HUES64 (cell line): ENCODE results near the gene DCTN4. TPM values are rescaled to one million over a fixed set of nuclear protein-coding genes. Genes with fewer than 3 reads are reported as not detected.
A peak's percentile ranks its signal among the peaks of the same experiment; 100 is the strongest.
"Not testable (repeated sequence)": the region's sequence is repeated elsewhere in the genome, so short reads cannot be mapped to it uniquely, and the experiment has no call there.

Experiments
- H3K27ac ChIP-seq: 2 replicates; pipeline ENCODE4 v1.7.0; 2013; ENCODE audit warnings: low read depth, low read length, inconsistent platforms
- H3K27me3 ChIP-seq: 2 replicates; pipeline ENCODE4 v1.6.1; 2013; ENCODE audit warnings: mild to moderate bottlenecking, low read length; ENCODE audit not compliant: insufficient read depth
- H3K36me3 ChIP-seq: 2 replicates; pipeline ENCODE4 v1.6.1; 2013; ENCODE audit warnings: mild to moderate bottlenecking, low read length; ENCODE audit not compliant: insufficient read depth
- H3K4me1 ChIP-seq: 2 replicates; pipeline ENCODE4 v1.6.1; 2013; ENCODE audit warnings: mild to moderate bottlenecking, low read length, moderate library complexity; ENCODE audit not compliant: insufficient read depth
- H3K4me3 ChIP-seq: 2 replicates; pipeline ENCODE4 v1.5.1; 2013; ENCODE audit warnings: mild to moderate bottlenecking, low read length, moderate library complexity
- H3K9ac ChIP-seq: 2 replicates; pipeline ENCODE4 v1.6.1; 2013; ENCODE audit warnings: mild to moderate bottlenecking, low read depth, low read length
- H3K9me3 ChIP-seq: 2 replicates; pipeline ENCODE4 v1.6.1; 2013; ENCODE audit warnings: low read depth, low read length; ENCODE audit not compliant: insufficient read depth
- WGBS: fragments of 150-250, 120-280 bp; methylation state at CpG from one replicate; pipeline ENCODE4 v1.1.7; 2013; ENCODE audit warnings: missing lambda C conversion rate; 5-methylcytosine and 5-hydroxymethylcytosine counted together
- polyA plus RNA-seq, 2 experiments: library from polyadenylated mRNA; stranded (reverse); fragments of 50-300 nt; gene quantifications; one replicate each; pipeline ENCODE4 v1.2.3, GENCODE V29; 2013

DCTN4 gene
- 31.3 TPM for polyA plus RNA-seq (2013, experiment 1 of 2)
- polyA plus RNA-seq (2013, experiment 2 of 2): 32.8 TPM

DNA sequence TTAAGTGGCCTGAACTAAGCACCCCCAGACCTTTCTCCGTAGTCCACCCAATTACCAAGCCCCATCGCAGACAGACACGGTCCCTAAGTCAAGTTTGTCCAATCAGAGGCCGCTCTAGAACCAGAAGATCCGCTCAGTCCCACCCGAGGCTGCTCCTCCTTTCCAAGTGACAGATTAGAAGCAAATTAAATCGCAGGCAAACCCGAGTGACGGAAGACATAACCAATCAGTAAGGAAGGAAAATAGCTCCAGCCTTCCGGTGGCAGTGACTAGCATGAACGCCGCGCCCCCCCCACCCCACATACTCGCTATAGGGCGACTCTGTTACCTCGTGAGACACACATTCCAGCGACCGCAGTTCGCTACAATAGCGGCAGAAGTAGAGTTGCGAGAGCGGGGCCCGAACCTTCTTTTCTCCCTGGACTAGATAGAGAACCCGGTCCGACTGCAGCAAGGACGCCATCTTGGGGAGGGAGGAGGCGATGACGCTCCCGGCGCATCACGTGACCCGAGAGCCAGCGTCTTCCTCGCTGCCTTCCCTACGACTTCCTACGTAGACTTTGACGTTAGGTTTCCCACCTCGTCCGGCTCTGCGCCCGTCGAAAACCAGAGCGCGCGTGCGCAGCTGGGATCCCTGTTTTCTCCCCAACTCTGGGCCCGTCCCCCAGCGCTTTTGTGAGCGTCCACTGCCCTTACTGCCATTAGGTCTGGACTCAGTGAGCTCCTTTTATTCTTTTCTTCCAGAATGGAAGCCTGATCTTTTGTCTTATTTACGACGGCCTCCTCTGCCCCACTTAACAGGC lies at the start of gene DCTN4:
DCTN4 (minus strand) TSS at position 487 of the 803 bp plus-strand sequence; CDS start at position 463, 24 bp downstream.
- 2% methylated on average over 51 of the region's 51 CpGs for WGBS
- H3K4me1 ChIP-seq: peaks cover 5% of the 10 kb centered on the region
- peak within 1 kb of the TSS; percentile 94 for H3K27ac ChIP-seq
- H3K9me3 ChIP-seq: peaks cover 9% of the 10 kb centered on the region
- peaks cover 24% of the 10 kb centered on the region for H3K36me3 ChIP-seq
- H3K4me3 ChIP-seq: peak within 1 kb of the TSS; percentile 85
- peak within 1 kb of the TSS; percentile 88 for H3K9ac ChIP-seq
- H3K27me3 ChIP-seq: no peaks in the 10 kb centered on the region

DNA sequence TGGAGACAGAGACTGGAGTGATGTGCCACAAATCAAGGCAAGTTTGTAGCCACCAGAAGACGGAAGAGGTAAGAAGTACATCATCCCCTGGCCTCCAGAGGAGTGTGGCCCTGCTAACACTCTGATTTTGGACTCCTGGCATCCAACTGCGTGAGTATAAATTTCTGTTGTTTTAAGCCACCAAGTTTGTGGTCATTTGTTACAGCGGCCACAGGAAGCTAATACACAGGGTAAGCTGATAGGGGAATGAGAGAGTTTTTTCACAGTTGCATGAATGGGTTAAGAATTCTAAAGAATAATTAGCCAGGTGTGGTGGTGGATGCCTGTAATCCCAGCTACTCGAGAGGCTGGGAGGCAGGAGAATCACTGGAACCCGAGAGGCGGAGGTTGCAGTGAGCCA lies 45.6 kb upstream of the DCTN4 start:
- peaks cover 13% of the 10 kb centered on the region; the same call in 1 of the 2 replicates for H3K9me3 ChIP-seq
- H3K4me1 ChIP-seq: peaks cover 3% of the 10 kb centered on the region; the same call in 1 of the 2 replicates
- no peak overlapping the region for H3K9ac ChIP-seq
- no peaks in the 10 kb centered on the region for H3K36me3 ChIP-seq
- WGBS: 92% methylated on average over 6 of the region's 6 CpGs
- H3K4me3 ChIP-seq: no peak overlapping the region
- peaks cover 6% of the 10 kb centered on the region; the same call in 1 of the 2 replicates for H3K27me3 ChIP-seq
- no peak overlapping the region for H3K27ac ChIP-seq

DNA sequence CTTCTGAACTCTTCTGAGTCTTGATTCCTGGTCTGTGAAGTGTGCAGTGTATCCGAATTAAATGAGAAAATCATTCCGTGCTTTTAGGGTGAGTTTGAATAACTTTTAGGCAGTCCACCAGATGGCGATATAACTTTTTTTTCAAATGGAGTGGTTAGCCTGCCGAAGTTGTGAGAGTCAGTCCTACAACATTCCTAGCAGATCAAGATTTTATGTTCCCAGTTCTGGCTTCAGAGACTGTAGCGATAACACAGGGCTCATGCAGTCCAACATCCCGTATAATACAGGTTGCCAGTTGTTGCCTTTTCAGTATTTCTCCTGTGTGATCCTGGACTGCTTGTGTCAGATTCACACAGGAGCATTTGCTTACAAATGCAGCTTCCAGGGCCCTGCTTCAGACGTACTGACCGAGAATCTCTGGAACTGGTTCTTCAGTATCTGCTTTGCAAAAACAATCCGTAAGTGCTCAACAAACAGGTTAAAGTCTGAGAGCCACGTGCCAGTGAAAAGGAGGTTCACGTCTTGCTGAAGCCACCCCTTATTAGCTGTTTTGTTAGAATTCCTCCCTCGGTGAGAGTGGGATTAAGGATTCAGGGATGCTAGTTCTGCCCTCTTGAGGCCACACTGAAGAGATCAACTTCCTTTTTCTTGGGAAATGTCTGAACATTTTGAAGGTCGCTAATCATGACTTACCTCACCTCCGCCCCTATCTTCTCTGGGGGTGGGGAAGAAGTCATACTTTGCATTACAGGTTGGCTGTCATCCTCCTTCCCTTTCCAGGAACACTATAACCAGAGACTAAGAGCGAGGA lies 42.5 kb upstream of the DCTN4 start:
- H3K9me3 ChIP-seq: peaks cover 9% of the 10 kb centered on the region; the same call in 1 of the 2 replicates
- H3K9ac ChIP-seq: peak overlapping the region; percentile 61
- H3K4me1 ChIP-seq: peaks cover 3% of the 10 kb centered on the region; the same call in 1 of the 2 replicates
- H3K36me3 ChIP-seq: 0 out of 2 replicates have a peak, but pooled peaks cover 4% of the 10 kb centered on the region
- H3K4me3 ChIP-seq: peak overlapping the region; percentile 67
- no peaks in the 10 kb centered on the region for H3K27me3 ChIP-seq
- 12% methylated on average over 13 of the region's 15 CpGs for WGBS
- H3K27ac ChIP-seq: peak overlapping the region; percentile 33; the same call in 1 of the 2 replicates

GRCh38 chr5:150797384-150797783 lies 38.6 kb upstream of the DCTN4 start:
- Histone ChIP-seq H3K27me3 (no peaks in the 10 kb centered on the region), H3K4me1 (peaks cover 3% of the 10 kb centered on the region; the same call in 1 of the 2 replicates), H3K36me3 (peaks cover 18% of the 10 kb centered on the region; the same call in 1 of the 2 replicates), H3K9me3 (no peaks in the 10 kb centered on the region), H3K9ac (no peak overlapping the region), H3K4me3 (no peak overlapping the region), H3K27ac (no peak overlapping the region)
- 89% methylated on average over 2 of the region's 2 CpGs for WGBS

- Histone ChIP-seq H3K9me3 (no peaks in the 10 kb centered on the region), H3K36me3 (peaks cover 18% of the 10 kb centered on the region; the same call in 1 of the 2 replicates), H3K27ac (no peak overlapping the region), H3K9ac (no peak overlapping the region), H3K27me3 (no peaks in the 10 kb centered on the region), H3K4me1 (peaks cover 19% of the 10 kb centered on the region), H3K4me3 (no peak overlapping the region)
- 93% methylated on average over 1 of the region's 2 CpGs for WGBS
Measured at GRCh38 chr5:150794927-150795326, 36.1 kb upstream of the DCTN4 start.

DNA sequence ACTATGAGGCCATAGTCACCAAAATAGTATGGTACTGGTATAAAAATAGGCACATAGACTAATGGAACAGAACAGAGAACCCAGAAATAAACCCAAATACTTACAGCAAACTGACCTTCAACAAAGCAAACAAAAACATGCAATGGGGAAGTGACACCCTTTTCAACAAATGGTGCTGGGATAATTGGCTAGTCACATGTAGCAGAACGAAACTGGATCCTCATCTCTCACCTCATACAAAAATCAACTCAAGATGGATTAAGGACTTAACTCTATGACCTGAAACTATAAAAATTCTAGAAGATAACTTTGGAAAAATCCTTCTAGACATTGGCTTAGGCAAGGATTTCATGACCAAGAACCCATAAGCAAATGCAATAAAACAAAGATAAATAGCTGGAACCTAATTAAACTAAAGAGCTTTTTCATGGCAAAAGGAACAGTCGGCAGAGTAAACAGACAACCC lies 34.6 kb upstream of the DCTN4 start:
- WGBS: 88% methylated on average over 2 of the region's 2 CpGs
- peaks cover 18% of the 10 kb centered on the region; the same call in 1 of the 2 replicates for H3K36me3 ChIP-seq
- not testable (repeated sequence) for H3K4me3 ChIP-seq, H3K9me3 ChIP-seq, H3K9ac ChIP-seq, H3K27ac ChIP-seq, H3K27me3 ChIP-seq
- peaks cover 29% of the 10 kb centered on the region for H3K4me1 ChIP-seq

DNA sequence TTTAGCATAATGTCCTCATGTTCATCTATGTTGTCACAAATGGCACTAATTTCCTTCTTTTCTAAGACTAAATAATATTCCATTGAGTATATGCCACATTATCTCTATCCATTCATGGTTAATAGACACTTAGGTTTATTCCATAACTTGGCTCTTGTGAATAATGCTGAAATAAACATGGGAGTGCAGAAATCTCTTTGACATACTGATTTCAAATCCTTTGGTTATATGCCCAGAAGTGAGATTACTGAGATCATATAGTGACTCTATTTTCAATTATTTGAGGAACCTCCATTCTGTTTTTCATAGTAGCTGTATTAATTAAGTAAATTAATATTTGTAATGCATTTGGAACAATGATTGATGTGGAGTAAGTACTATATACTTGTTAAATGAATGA lies 32.7 kb upstream of the DCTN4 start:
- H3K27ac ChIP-seq: no peak overlapping the region
- H3K36me3 ChIP-seq: peaks cover 15% of the 10 kb centered on the region; the same call in 1 of the 2 replicates
- H3K4me1 ChIP-seq: peaks cover 38% of the 10 kb centered on the region
- no peaks in the 10 kb centered on the region for H3K27me3 ChIP-seq
- no peak overlapping the region for H3K9ac ChIP-seq
- no peak overlapping the region for H3K4me3 ChIP-seq
- no peaks in the 10 kb centered on the region for H3K9me3 ChIP-seq

DNA sequence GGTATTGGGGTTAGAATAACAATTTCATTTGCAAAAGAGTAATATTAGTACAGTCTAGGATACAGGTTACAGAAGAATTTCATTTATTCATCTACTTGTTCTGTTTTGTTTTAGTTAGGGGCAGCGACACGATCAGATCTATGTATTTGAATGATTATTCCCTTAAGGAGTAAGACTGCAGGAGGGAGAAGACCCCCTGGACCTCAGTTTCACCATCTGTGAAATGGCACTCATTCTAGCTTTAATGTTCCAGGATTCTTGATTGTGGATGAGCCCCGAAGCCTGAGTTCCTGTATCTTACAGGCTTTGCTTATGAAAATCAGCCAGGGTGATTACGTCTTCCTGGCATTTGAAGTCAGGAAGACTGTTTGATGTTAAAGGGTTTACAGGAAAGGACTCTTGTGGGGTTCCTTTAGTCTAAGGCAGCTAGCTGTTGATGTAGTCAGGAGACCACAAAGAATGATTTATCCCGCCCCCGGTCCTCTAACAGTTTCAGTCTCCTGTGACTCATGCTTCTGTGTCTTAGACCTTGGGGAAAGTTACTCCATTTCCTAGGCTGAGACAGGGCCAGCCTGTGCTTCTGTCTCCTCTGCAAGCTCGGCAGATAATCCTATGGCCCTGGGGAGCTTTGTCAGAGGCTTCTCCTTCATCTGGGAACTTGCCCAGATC lies 31.3 kb upstream of the DCTN4 start:
- Histone ChIP-seq H3K36me3 (0 out of 2 replicates have a peak, but pooled peaks cover 6% of the 10 kb centered on the region), H3K9ac (peak overlapping the region; percentile 12; the same call in 1 of the 2 replicates), H3K9me3 (peaks cover 6% of the 10 kb centered on the region; the same call in 1 of the 2 replicates), H3K4me3 (no peak overlapping the region), H3K27me3 (no peaks in the 10 kb centered on the region), H3K4me1 (peaks cover 38% of the 10 kb centered on the region), H3K27ac (peak overlapping the region; percentile 56)
- WGBS: 69% methylated on average over 7 of the region's 7 CpGs

- Histone ChIP-seq H3K4me3 (no peak overlapping the region), H3K27me3 (no peaks in the 10 kb centered on the region), H3K9me3 (peaks cover 6% of the 10 kb centered on the region; the same call in 1 of the 2 replicates), H3K27ac (peak overlapping the region; percentile 7; the same call in 1 of the 2 replicates), H3K9ac (no peak overlapping the region), H3K4me1 (peaks cover 40% of the 10 kb centered on the region), H3K36me3 (0 out of 2 replicates have a peak, but pooled peaks cover 2% of the 10 kb centered on the region)
- 75% methylated on average over 6 of the region's 6 CpGs for WGBS
Measured at GRCh38 chr5:150789450-150789849, 30.6 kb upstream of the DCTN4 start.

- no peak overlapping the region for H3K9ac ChIP-seq
- H3K27ac ChIP-seq: peak overlapping the region; percentile 7; the same call in 1 of the 2 replicates
Measured at GRCh38 chr5:150788977-150789376, 30.2 kb upstream of the DCTN4 start.

More at GRCh38 chr5:150788977-150789376, 30.2 kb upstream of the DCTN4 start:
- H3K4me3 ChIP-seq: no peak overlapping the region
- H3K36me3 ChIP-seq: 0 out of 2 replicates have a peak, but pooled peaks cover 2% of the 10 kb centered on the region
- peaks cover 44% of the 10 kb centered on the region for H3K4me1 ChIP-seq
- no peaks in the 10 kb centered on the region for H3K27me3 ChIP-seq
- H3K9me3 ChIP-seq: peaks cover 6% of the 10 kb centered on the region; the same call in 1 of the 2 replicates
